ENCODE data around the gene PIK3CD. TPM values are rescaled to one million over a fixed set of nuclear protein-coding genes. Genes with fewer than 3 reads are reported as not detected.
A peak's percentile ranks its signal among the peaks of the same experiment; 100 is the strongest.

The PIK3CD gene
- total RNA-seq, 2 experiments from 2014 or later: 152 to 158 TPM

GRCh38 chr1:9726905-9727595 is 75.5 kb downstream of the PIK3CD start:
- H3K36me3 Mint-ChIP-seq (ENCODE audit: low read depth): peaks cover 82% of the 10 kb centered on the region

GRCh38 chr1:9728451-9729295 is 77.1 kb downstream of the PIK3CD start:
- peaks cover 70% of the 10 kb centered on the region for H3K4me1 Mint-ChIP-seq (ENCODE audit: low read depth)
- H3K9me3 Mint-ChIP-seq: peaks cover under 1% of the 10 kb centered on the region
- intact Hi-C loops (cut with micrococcal nuclease): no loop called here
- ChIA-PET POLR2A (interaction anchor here (1.0 to 2.8 kb wide), 5 partner anchors 8 to 100 kb away, joined by 4 to 28 read pairs (median 12); no protein-coding TSS in a partner anchor), CTCF (interaction anchor here (0.9 to 1.7 kb wide), 4 partner anchors 8 to 113 kb away, joined by 3 to 5 read pairs (median 4); no protein-coding TSS in a partner anchor)
- peak; percentile 81 for DNase-seq
- peaks cover 80% of the 10 kb centered on the region for H3K36me3 Mint-ChIP-seq (ENCODE audit: low read depth)
- no peaks in the 10 kb centered on the region for H3K27me3 Mint-ChIP-seq
- TF ChIP-seq CTCF (IDR thresholded peaks at IDR 0.05): no peak
- peak; percentile 55 for ATAC-seq
- peak overlapping the region; percentile 63 for H3K4me3 Mint-ChIP-seq
- H3K27ac Mint-ChIP-seq: peak overlapping the region; percentile 93

More at GRCh38 chr1:9726905-9727595, 75.5 kb downstream of the PIK3CD start:
- Mint-ChIP-seq H3K27ac (peak overlapping the region; percentile 93), H3K4me3 (no peak overlapping the region), H3K4me1 (ENCODE audit: low read depth) (peaks cover 70% of the 10 kb centered on the region), H3K27me3 (no peaks in the 10 kb centered on the region), H3K9me3 (peaks cover 6% of the 10 kb centered on the region)
- DNase-seq (no peak), ATAC-seq (no peak)
- ChIA-PET POLR2A (interaction anchor here (0.6 to 2.4 kb wide), 5 partner anchors 10 to 97 kb away, joined by 3 to 28 read pairs (median 4); no protein-coding TSS in a partner anchor), CTCF (interaction anchor here (1.0 to 2.4 kb wide), 5 partner anchors 10 to 100 kb away, joined by 3 to 8 read pairs (median 4); no protein-coding TSS in a partner anchor)
- TF ChIP-seq CTCF (IDR thresholded peaks at IDR 0.05): no peak
- intact Hi-C loops (cut with micrococcal nuclease): no loop called here

GRCh38 chr1:9729523-9729922 is 78.0 kb downstream of the PIK3CD start:
- POLR2A ChIA-PET: interaction anchor here (1.0 to 2.8 kb wide), 4 partner anchors 9 to 101 kb away, joined by 3 to 14 read pairs (median 8); no protein-coding TSS in a partner anchor
- CTCF ChIA-PET: interaction anchor here (0.9 to 1.7 kb wide), 4 partner anchors 9 to 113 kb away, joined by 3 to 6 read pairs (median 4); no protein-coding TSS in a partner anchor
- no peak for ATAC-seq
- H3K9me3 Mint-ChIP-seq: no peaks in the 10 kb centered on the region
- peaks cover 61% of the 10 kb centered on the region for H3K4me1 Mint-ChIP-seq (ENCODE audit: low read depth)
- H3K27ac Mint-ChIP-seq: peak overlapping the region; percentile 93
- no peak for DNase-seq
- intact Hi-C loops (cut with micrococcal nuclease): no loop called here
- TF ChIP-seq CTCF (IDR thresholded peaks at IDR 0.05): no peak
- H3K4me3 Mint-ChIP-seq: no peak overlapping the region
- H3K36me3 Mint-ChIP-seq (ENCODE audit: low read depth): peaks cover 76% of the 10 kb centered on the region
- H3K27me3 Mint-ChIP-seq: no peaks in the 10 kb centered on the region

GRCh38 chr1:9730096-9730901 is 78.8 kb downstream of the PIK3CD start:
- Mint-ChIP-seq H3K27me3 (no peaks in the 10 kb centered on the region), H3K9me3 (no peaks in the 10 kb centered on the region), H3K4me1 (ENCODE audit: low read depth) (peaks cover 55% of the 10 kb centered on the region), H3K27ac (peak overlapping the region; percentile 79), H3K4me3 (peak overlapping the region; percentile 30), H3K36me3 (ENCODE audit: low read depth) (peaks cover 75% of the 10 kb centered on the region)
- TF ChIP-seq CTCF (IDR thresholded peaks at IDR 0.05): no peak
- CTCF ChIA-PET: interaction anchor here (0.9 to 1.7 kb wide), 6 partner anchors 10 to 114 kb away, joined by 3 to 6 read pairs (median 4); no protein-coding TSS in a partner anchor
- DNase-seq: peak; percentile 36
- intact Hi-C loops (cut with micrococcal nuclease): no loop called here
- ATAC-seq: no peak
- POLR2A ChIA-PET: interaction anchor here (1.1 to 2.8 kb wide), 4 partner anchors 10 to 104 kb away, joined by 3 to 14 read pairs (median 8); no protein-coding TSS in a partner anchor
